Keratinocyte (primary cell): ENCODE data around the gene GRAMD1A. TPM values are rescaled to one million over a fixed set of nuclear protein-coding genes. Genes with fewer than 3 reads are reported as not detected.

ENCODE experiments used
- DNase-seq: peaks from one replicate; pipeline ENCODE4 v3.0.0-alpha.2; 2011; ENCODE audit warnings: low read depth, missing footprints, low spot score
- FAIRE-seq: peaks from 2 replicates; lab custom pipeline; 2011; peaks lifted over from hg19 to GRCh38; lab: Jason Lieb, UNC
- H2AFZ ChIP-seq: 2 replicates; pipeline ENCODE4 v1.6.0; 2012; ENCODE audit warnings: low read length, control low read depth, inconsistent platforms; ENCODE audit not compliant: control insufficient read depth
- H3K27ac ChIP-seq: 2 replicates; pipeline ENCODE4 v1.5.1; 2011; ENCODE audit warnings: low read length; ENCODE audit not compliant: control insufficient read depth, insufficient read depth
- H3K27me3 ChIP-seq: 3 replicates; pipeline ENCODE4 v1.6.0; 2011; ENCODE audit warnings: low read length; ENCODE audit not compliant: control insufficient read depth, insufficient read depth; ENCODE audit errors: extremely low read depth
- H3K36me3 ChIP-seq, 2 experiments: 2 replicates in 1 of 2; 3 replicates in 1 of 2; pipeline ENCODE4 v1.5.1; 2011; ENCODE audit warnings: low read length in 2 of 2, mild to moderate bottlenecking in 1 of 2; ENCODE audit not compliant: control insufficient read depth in 2 of 2, insufficient read depth in 2 of 2; ENCODE audit errors: extremely low read depth in 1 of 2
- H3K4me1 ChIP-seq: 3 replicates; pipeline ENCODE4 v1.5.1; 2011; ENCODE audit warnings: low read length; ENCODE audit not compliant: control insufficient read depth, insufficient read depth; ENCODE audit errors: extremely low read depth
- H3K4me2 ChIP-seq: 3 replicates; pipeline ENCODE4 v1.6.0; 2011; ENCODE audit warnings: low read depth, low read length; ENCODE audit not compliant: control insufficient read depth, insufficient read depth; ENCODE audit errors: extremely low read depth
- H3K4me3 ChIP-seq, 3 experiments: fragments of 200-600 bp in 1 of 3; sonication (generic) in 1 of 3; 2 replicates in 2 of 3; 3 replicates in 1 of 3; pipeline ENCODE4 v1.5.1; 2011 to 2016; ENCODE audit warnings: low read length in 3 of 3, mild to moderate bottlenecking in 3 of 3, control low read depth in 2 of 3, inconsistent platforms in 1 of 3, low read depth in 1 of 3, mixed read lengths in 1 of 3, mixed run types in 1 of 3, moderate library complexity in 1 of 3; ENCODE audit not compliant: control insufficient read depth in 2 of 3, insufficient read depth in 2 of 3; ENCODE audit errors: extremely low read depth in 1 of 3
- H3K79me2 ChIP-seq: 2 replicates; pipeline ENCODE4 v1.6.0; 2012; ENCODE audit warnings: low read length; ENCODE audit not compliant: control insufficient read depth, insufficient read depth
- H3K9ac ChIP-seq: 3 replicates; pipeline ENCODE4 v1.6.0; 2011; ENCODE audit warnings: low read length; ENCODE audit not compliant: control insufficient read depth, insufficient read depth; ENCODE audit errors: extremely low read depth
- H3K9me1 ChIP-seq: 3 replicates; pipeline ENCODE4 v1.6.0; 2011; ENCODE audit warnings: low read length; ENCODE audit not compliant: control insufficient read depth, insufficient read depth; ENCODE audit errors: extremely low read depth
- H3K9me3 ChIP-seq: 2 replicates; pipeline ENCODE4 v1.5.1; 2012; ENCODE audit warnings: low read depth, low read length; ENCODE audit not compliant: control insufficient read depth
- H4K20me1 ChIP-seq: 3 replicates; pipeline ENCODE4 v1.6.0; 2011; ENCODE audit warnings: low read length; ENCODE audit not compliant: control insufficient read depth, insufficient read depth; ENCODE audit errors: extremely low read depth
- CTCF ChIP-seq, 3 experiments: IDR thresholded peaks in 1 of 3; conservative IDR thresholded peaks in 1 of 3; optimal IDR thresholded peaks in 1 of 3; 2 replicates in 2 of 3; 3 replicates in 1 of 3; pipeline versions ENCODE3 to v1.5.1; 2011; ENCODE audit warnings: low read length in 3 of 3, mild to moderate bottlenecking in 3 of 3, moderate library complexity in 2 of 3, control low read depth in 1 of 3, inconsistent platforms in 1 of 3; ENCODE audit not compliant: insufficient read depth in 2 of 3; ENCODE audit errors: extremely low read depth in 1 of 3
- EZH2 ChIP-seq: IDR thresholded peaks from one replicate; pipeline ENCODE4 v1.6.1; 2012; ENCODE audit warnings: inconsistent platforms, mild to moderate bottlenecking, low read length, moderate library complexity
- dilution Hi-C: fragments of 300-500 bp; cut with MboI; formaldehyde crosslinking; loops from one replicate; pipeline ENCODE4 v1.7.0; 2020; ENCODE audit warnings: low sequenced_read_pairs; ENCODE audit not compliant: extremely low pct_ligation_motif_present
- polyA plus RNA-seq, 5 experiments: library from polyadenylated mRNA; depleted of rRNA in 3 of 5; stranded (reverse) in 3 of 5; stranded (forward) in 1 of 5; unstranded in 1 of 5; fragments of >200 nt; gene quantifications; 1 replicate in 1 of 5; 2 replicates in 3 of 5; 3 replicates in 1 of 5; pipeline versions ENCODE4 v1.2.1 to v1.2.3, GENCODE V29; 2011 to 2012; ENCODE audit warnings: missing spikeins in 2 of 5, low read depth in 1 of 5, low replicate concordance in 1 of 5

The GRAMD1A gene
- polyA plus RNA-seq, 1 donor (not counting 4 experiments of a cell fraction or from before 2014, with no cell fraction given) = 24.6 TPM

GRCh38 chr19:34994643-34995541 is 5.2 kb upstream of the GRAMD1A start:
- Histone ChIP-seq H3K27ac (no peak overlapping the region), H3K4me2 (no peak overlapping the region), H3K9ac (no peak overlapping the region), H3K36me3 (no peaks in the 10 kb centered on the region), H3K79me2 (no peaks in the 10 kb centered on the region), H3K4me1 (peaks cover 6% of the 10 kb centered on the region), H3K9me3 (no peaks in the 10 kb centered on the region), H3K4me3 (no peak overlapping the region), H3K27me3 (peaks cover 7% of the 10 kb centered on the region), H4K20me1 (no peaks in the 10 kb centered on the region), H2AFZ (no peak overlapping the region), H3K9me1 (no peaks in the 10 kb centered on the region)
- dilution Hi-C loops = no loop called here
- FAIRE-seq (no peak), DNase-seq (no peak)
- TF ChIP-seq EZH2 (no peak), CTCF (optimal IDR thresholded peaks at IDR 0.05 in 1 of 3, IDR thresholded peaks at IDR 0.05 in 1 of 3, conservative IDR thresholded peaks at IDR 0.05 in 1 of 3; ENCODE audit: extremely low read depth in 1 of 3, insufficient read depth in 2 of 3, low read length in 3 of 3) (no peak)

- no peak for FAIRE-seq
- no peaks in the 10 kb centered on the region for H3K36me3 ChIP-seq
- H3K9me1 ChIP-seq = no peaks in the 10 kb centered on the region
- H3K4me3 ChIP-seq = no peak overlapping the region
- no peaks in the 10 kb centered on the region for H4K20me1 ChIP-seq
- H3K4me1 ChIP-seq = peaks cover 6% of the 10 kb centered on the region
- no peak for DNase-seq
- H3K79me2 ChIP-seq = peaks cover under 1% of the 10 kb centered on the region
- TF ChIP-seq EZH2 = no peak
- no peak for TF ChIP-seq CTCF (optimal IDR thresholded peaks at IDR 0.05 in 1 of 3, IDR thresholded peaks at IDR 0.05 in 1 of 3, conservative IDR thresholded peaks at IDR 0.05 in 1 of 3; ENCODE audit: extremely low read depth in 1 of 3, insufficient read depth in 2 of 3, low read length in 3 of 3)
- H3K27me3 ChIP-seq = peaks cover 5% of the 10 kb centered on the region
- dilution Hi-C loops = no loop called here
- no peak overlapping the region for H3K9ac ChIP-seq
- no peak overlapping the region for H3K27ac ChIP-seq
- H3K4me2 ChIP-seq = no peak overlapping the region
- H3K9me3 ChIP-seq = no peaks in the 10 kb centered on the region
- H2AFZ ChIP-seq = no peak overlapping the region
Measured at GRCh38 chr19:34995551-34995950, 4.6 kb upstream of the GRAMD1A start.
